Heart left ventricle (tissue), 16 donors: Measurements from ENCODE around the gene ZCWPW1. TPM values are rescaled to one million over a fixed set of nuclear protein-coding genes. Genes with fewer than 3 reads are reported as not detected.
"Not testable (repeated sequence)": the region's sequence is repeated elsewhere in the genome, so short reads cannot be mapped to it uniquely, and the experiment has no call there.

ENCODE experiments used
- ATAC-seq, 4 donors: fragments of 200-7000 bp; cut with Tn5 transposase; one replicate each; pipeline ENCODE4 v1.9.1; 2020 to 2022; ENCODE audit warnings: moderate library complexity in 4 of 4, mild to moderate bottlenecking in 3 of 4, moderate number of reproducible peaks in 1 of 4
- DNase-seq, 5 donors: peaks; one replicate each; pipeline ENCODE4 v3.0.0-alpha.2; 2020
- H3K27ac ChIP-seq, 12 donors: fragments of 200-600 bp; sonication (generic) in 4 of 12; one replicate each; pipeline versions ENCODE4 v1.5.0 to v1.8.0; 2016 to 2022; ENCODE audit warnings: mild to moderate bottlenecking in 2 of 12
- H3K27me3 ChIP-seq, 9 donors: fragments of 200-600 bp; sonication (generic) in 2 of 9; one replicate each; pipeline versions ENCODE4 v1.5.1 to v1.8.0; 2016 to 2022; ENCODE audit warnings: mild to moderate bottlenecking in 3 of 9
- H3K36me3 ChIP-seq, 9 donors: fragments of 200-600 bp; sonication (generic) in 2 of 9; one replicate each; pipeline versions ENCODE4 v1.5.0 to v1.8.0; 2018 to 2022; ENCODE audit warnings: mild to moderate bottlenecking in 2 of 9
- H3K4me1 ChIP-seq, 12 donors: fragments of 200-600 bp; sonication (generic) in 4 of 12; one replicate each; pipeline versions ENCODE4 v1.5.0 to v1.8.0; 2016 to 2022; ENCODE audit warnings: mild to moderate bottlenecking in 3 of 12
- H3K4me3 ChIP-seq, 12 donors: fragments of 200-600 bp; sonication (generic) in 4 of 12; one replicate each; pipeline versions ENCODE4 v1.5.0 to v1.8.0; 2017 to 2022; ENCODE audit warnings: mild to moderate bottlenecking in 9 of 12, moderate library complexity in 4 of 12
- H3K9me3 ChIP-seq, 12 donors: fragments of 200-600 bp; sonication (generic) in 4 of 12; one replicate each; pipeline versions ENCODE4 v1.5.0 to v1.8.0; 2016 to 2022; ENCODE audit warnings: mild to moderate bottlenecking in 1 of 12
- CTCF ChIP-seq, 12 donors: fragments of 200-600 bp; sonication (generic) in 4 of 12; IDR thresholded peaks; one replicate each; pipeline versions ENCODE4 v1.5.0 to v1.8.0; 2018 to 2022; ENCODE audit warnings: antibody characterized with exemption in 12 of 12, mild to moderate bottlenecking in 5 of 12
- POLR2A ChIP-seq, 2 donors: fragments of 450-650 bp; IDR thresholded peaks; one replicate each; pipeline ENCODE4 v1.6.1; 2017; ENCODE audit warnings: antibody characterized with exemption in 2 of 2, mild to moderate bottlenecking in 2 of 2, moderate library complexity in 2 of 2
- WGBS, 4 donors: extraction: QIAGEN DNeasy Blood & Tissue Kit in 2 of 4; methylation state at CpG; one replicate each; pipeline versions ENCODE4 v1.1.5 to v1.1.7; 2013 to 2018; 5-methylcytosine and 5-hydroxymethylcytosine counted together
- intact Hi-C, 10 donors: fragments of 100-400 bp; cut with DNase I; formaldehyde crosslinking; loops; one replicate each; pipeline versions ENCODE4 v1.11.1 to v1.14.2; 2022
- polyA plus RNA-seq, 2 donors: library from polyadenylated mRNA; stranded (reverse); fragments of 200-250 nt; gene quantifications; one replicate each; pipeline ENCODE4 v1.2.3, GENCODE V29; 2013
- total RNA-seq, 9 donors: library from RNA; depleted of rRNA in 2 of 9; stranded (reverse); fragments of >200 nt in 2 of 9; fragmentation: NEBNext Ultra II Directional in 3 of 9; extraction: Animal tissue kit (Norgen Biotek cat#: 25700) in 3 of 9; gene quantifications; one replicate each; pipeline versions ENCODE4 v1.1.0 to v1.2.4, GENCODE V29; 2016 to 2023
- donor health status: ischemic (EF 13 %, LVEDD 7.1; RV severe dilation, severe dysfunction).
- donor health status: healthy with polysubstance abuse.
- donor health status: DM: no; HTN: yes; CAD: no.
- donor health status: DM: no; HTN: no; CAD: no.
- donor health status: ischemic (EF 25% LVEDD 6.9; RV normal size, moderate dysfunction).
- donor health status: ischemic (EF 25% LVEDD 5.7; RV mildly dilated, moderate dysfunction).
- donor health status: healthy.
- donor health status: DM: yes; HTN: yes; CAD: no.
- donor health status: ischemic (EF 35%, LVEDD 5.7; RV mildly dilated, moderate dysfunction).
- donor health status: nonischemic (EF 11% LVEDD 7.7; RV severe dilation, severe dysfunction).
- donor health status: DM: yes; HTN: yes; CAD: no.
- donor health status: PGD.
- donor health status: ischemic (EF 29% LVEDD 5.4; RV normal size, mild dysfunction).
- donor health status: nonischemic (EF 23%, LVEDD 6.1; RV moderate dilation, normal function).

Gene ZCWPW1
- total and polyA plus RNA-seq, 11 donors: 2.8 to 6.4 (median 4.0) TPM

- H3K4me1 ChIP-seq: peaks cover 0 to 69% (median 0%) of the 10 kb centered on the region in 12 donors
- 91 to 97% (median 94%) methylated on average over 8 of the region's 8 CpGs for WGBS, 4 donors
- H3K27me3 ChIP-seq: no peaks in the 10 kb centered on the region
- peak in 2 of 5 donors; percentile 15 to 39 for DNase-seq
- no peaks in the 10 kb centered on the region for H3K9me3 ChIP-seq
- peak overlapping the region in 1 of 12 donors; percentile 88 for H3K27ac ChIP-seq
- TF ChIP-seq POLR2A (IDR thresholded peaks at IDR 0.05): no peak
- TF ChIP-seq CTCF (IDR thresholded peaks at IDR 0.05): no peak
- H3K4me3 ChIP-seq: no peak overlapping the region
- peaks cover 0 to 45% (median 26%) of the 10 kb centered on the region in 9 donors for H3K36me3 ChIP-seq
- intact Hi-C loops: no loop called here
- ATAC-seq: no peak
Observed at GRCh38 chr7:100367251-100367620, 61.3 kb downstream of the ZCWPW1 start.

GRCh38 chr7:100366411-100367250 lies 61.9 kb downstream of the ZCWPW1 start:
- no peaks in the 10 kb centered on the region for H3K9me3 ChIP-seq
- intact Hi-C loops: no loop called here
- H3K4me3 ChIP-seq: no peak overlapping the region
- no peaks in the 10 kb centered on the region for H3K27me3 ChIP-seq
- ATAC-seq: no peak
- no peak for TF ChIP-seq POLR2A (IDR thresholded peaks at IDR 0.05)
- 84 to 89% (median 88%) methylated on average over 16 of the region's 16 CpGs for WGBS, 4 donors
- peak overlapping the region in 1 of 12 donors; percentile 88 for H3K27ac ChIP-seq
- DNase-seq: peak in 1 of 5 donors; percentile 26
- H3K4me1 ChIP-seq: peaks cover 0 to 63% (median 0%) of the 10 kb centered on the region in 12 donors
- H3K36me3 ChIP-seq: peaks cover 0 to 51% (median 32%) of the 10 kb centered on the region in 9 donors

- WGBS, 4 donors: 94 to 97% (median 96%) methylated on average over 7 of the region's 7 CpGs
- ATAC-seq, H3K4me3 ChIP-seq, H3K27me3 ChIP-seq, intact Hi-C loops, H3K9me3 ChIP-seq: not testable (repeated sequence)
- peak in 2 of 5 donors; percentile 3 to 20 for DNase-seq
- Histone ChIP-seq H3K27ac (peak overlapping the region in 1 of 12 donors; percentile 71), H3K36me3 (peaks cover 0 to 58% (median 38%) of the 10 kb centered on the region in 9 donors), H3K4me1 (peaks cover 0 to 59% (median 0%) of the 10 kb centered on the region in 12 donors)
Observed at GRCh38 chr7:100365998-100366367, 62.5 kb downstream of the ZCWPW1 start.

GRCh38 chr7:100364480-100364879 lies 64.0 kb downstream of the ZCWPW1 start:
- no peak overlapping the region for H3K4me3 ChIP-seq
- no peak overlapping the region for H3K27ac ChIP-seq
- intact Hi-C loops: no loop called here
- no peaks in the 10 kb centered on the region for H3K27me3 ChIP-seq
- H3K9me3 ChIP-seq: no peaks in the 10 kb centered on the region
- ATAC-seq (no peak), DNase-seq (no peak)
- 87 to 89% (median 87%) methylated on average over 6 of the region's 6 CpGs for WGBS, 4 donors
- no peak for TF ChIP-seq POLR2A (IDR thresholded peaks at IDR 0.05)
- no peak for TF ChIP-seq CTCF (IDR thresholded peaks at IDR 0.05)
- H3K4me1 ChIP-seq: peaks cover 0 to 46% (median 0%) of the 10 kb centered on the region in 12 donors
- H3K36me3 ChIP-seq: peaks cover 0 to 73% (median 52%) of the 10 kb centered on the region in 9 donors

- WGBS, 4 donors: 95 to 97% (median 96%) methylated on average over 7 of the region's 7 CpGs
- H3K27me3 ChIP-seq, H3K27ac ChIP-seq, intact Hi-C loops, ATAC-seq, H3K4me3 ChIP-seq, H3K9me3 ChIP-seq: not testable (repeated sequence)
- Histone ChIP-seq H3K4me1 (peaks cover 0 to 41% (median 0%) of the 10 kb centered on the region in 12 donors), H3K36me3 (peaks cover 0 to 79% (median 55%) of the 10 kb centered on the region in 9 donors)
- DNase-seq: peak in 1 of 5 donors; percentile 2
Observed at GRCh38 chr7:100363797-100364196, 64.7 kb downstream of the ZCWPW1 start.
